GM21526 (cell line): ENCODE results near the gene ACADS.

Source experiments
- ATAC-seq: cut with Tn5 transposase; IDR thresholded peaks from one replicate; pipeline ENCODE4 v1.9.1; 2021; ENCODE audit warnings: moderate library complexity; ENCODE audit not compliant: unreplicated experiment, low FRiP score

The ACADS gene

GRCh38 chr12:120751389-120751788 lies 25.8 kb downstream of the ACADS start:
- no peak for ATAC-seq

GRCh38 chr12:120754792-120755191 lies 29.2 kb downstream of the ACADS start:
- ATAC-seq: no peak

GRCh38 chr12:120755269-120755668 lies 29.6 kb downstream of the ACADS start:
- no peak for ATAC-seq

GRCh38 chr12:120757226-120757742 lies 31.7 kb downstream of the ACADS start:
- ATAC-seq: no peak

GRCh38 chr12:120757949-120758348 lies 32.3 kb downstream of the ACADS start:
- ATAC-seq: no peak

- ATAC-seq: no peak
Observed at GRCh38 chr12:120758798-120759590, 33.4 kb downstream of the ACADS start.

- ATAC-seq: no peak
Observed at GRCh38 chr12:120759591-120760348, 34.1 kb downstream of the ACADS start.

GRCh38 chr12:120760349-120761254 lies 35.0 kb downstream of the ACADS start:
- no peak for ATAC-seq

- no peak for ATAC-seq
Observed at GRCh38 chr12:120761519-120761934, 35.9 kb downstream of the ACADS start.

- ATAC-seq: no peak
Observed at GRCh38 chr12:120762086-120762485, 36.5 kb downstream of the ACADS start.

GRCh38 chr12:120763250-120763649 lies 37.6 kb downstream of the ACADS start:
- ATAC-seq: no peak

GRCh38 chr12:120764816-120765215 lies 39.2 kb downstream of the ACADS start:
- ATAC-seq: no peak

GRCh38 chr12:120766566-120766965 lies 40.9 kb downstream of the ACADS start:
- no peak for ATAC-seq

GRCh38 chr12:120767071-120768024 lies 41.7 kb downstream of the ACADS start:
- ATAC-seq: no peak

GRCh38 chr12:120771097-120771496 lies 45.5 kb downstream of the ACADS start:
- ATAC-seq: no peak

- ATAC-seq: no peak
Observed at GRCh38 chr12:120774169-120774916, 48.7 kb downstream of the ACADS start.

GRCh38 chr12:120775862-120776552 lies 50.4 kb downstream of the ACADS start:
- no peak for ATAC-seq

GRCh38 chr12:120783197-120783596 lies 57.6 kb downstream of the ACADS start:
- no peak for ATAC-seq
